HG03108 (cell line): Measurements from ENCODE around the gene NFAT5.
A peak's percentile ranks its signal among the peaks of the same experiment; 100 is the strongest.
"Not testable (repeated sequence)": the region's sequence is repeated elsewhere in the genome, so short reads cannot be mapped to it uniquely, and the experiment has no call there.

Experiments
- ATAC-seq: cut with Tn5 transposase; IDR thresholded peaks from one replicate; pipeline ENCODE4 v1.9.1; 2021; ENCODE audit warnings: moderate library complexity; ENCODE audit not compliant: unreplicated experiment

NFAT5 gene

DNA sequence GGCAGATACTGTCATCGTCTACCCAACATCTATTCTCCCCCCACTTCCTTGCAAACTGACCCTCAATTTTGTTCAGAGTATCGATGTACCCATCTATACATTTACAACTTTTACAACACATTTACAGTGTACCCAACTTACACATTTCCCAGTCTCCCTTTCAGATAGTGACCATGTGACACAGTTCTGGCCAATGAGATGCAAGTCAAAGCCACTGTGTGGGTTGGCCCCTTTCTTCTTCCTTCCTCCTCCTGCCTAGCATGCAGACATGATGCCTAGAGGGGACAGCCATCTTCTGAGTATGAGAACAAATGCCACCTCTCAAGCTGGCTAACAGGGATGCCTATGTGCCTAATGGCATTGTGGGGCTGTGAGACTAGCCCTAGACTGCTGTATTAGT is 11.3 kb upstream of the NFAT5 start:
- no peak for ATAC-seq

DNA sequence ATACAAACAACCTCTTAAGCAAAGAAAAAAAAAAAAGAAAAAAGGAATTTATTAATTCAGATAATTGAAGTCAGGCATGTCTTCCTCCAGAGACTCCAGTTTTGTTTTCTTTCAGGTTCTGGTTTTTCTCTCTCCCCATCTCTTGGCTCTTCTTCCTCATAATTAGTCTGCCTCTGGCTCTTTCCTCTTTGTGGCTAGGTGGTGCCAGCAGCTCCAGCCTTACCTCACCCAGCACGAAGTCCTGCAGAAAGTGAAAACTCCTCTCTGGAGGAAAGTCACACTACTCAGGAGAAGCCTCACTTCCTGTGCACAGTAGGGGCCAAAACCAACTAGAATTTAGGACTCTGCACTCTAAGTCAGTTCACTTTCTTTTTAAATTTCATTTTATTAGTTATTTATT is 10.3 kb upstream of the NFAT5 start:
- ATAC-seq: no peak

DNA sequence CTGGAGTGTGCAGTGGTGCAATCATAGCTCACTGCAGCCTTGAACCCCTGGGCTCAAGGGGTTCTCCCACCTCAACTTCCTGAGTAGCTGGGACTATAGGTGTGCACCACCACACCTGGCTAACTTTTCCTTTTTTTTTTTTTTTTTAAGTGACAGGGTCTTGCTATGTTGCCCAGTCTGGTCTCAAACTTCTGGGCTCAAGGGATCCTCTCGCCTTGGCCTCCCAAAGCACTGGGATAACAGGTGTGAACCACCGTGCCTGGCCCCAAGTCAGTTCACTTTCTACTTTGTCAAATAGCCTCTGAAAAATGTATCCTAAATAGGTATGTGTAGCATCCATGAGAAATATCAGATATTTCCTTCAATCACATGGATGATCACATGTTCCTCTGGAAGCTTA is 9.9 kb upstream of the NFAT5 start:
- ATAC-seq: no peak

DNA sequence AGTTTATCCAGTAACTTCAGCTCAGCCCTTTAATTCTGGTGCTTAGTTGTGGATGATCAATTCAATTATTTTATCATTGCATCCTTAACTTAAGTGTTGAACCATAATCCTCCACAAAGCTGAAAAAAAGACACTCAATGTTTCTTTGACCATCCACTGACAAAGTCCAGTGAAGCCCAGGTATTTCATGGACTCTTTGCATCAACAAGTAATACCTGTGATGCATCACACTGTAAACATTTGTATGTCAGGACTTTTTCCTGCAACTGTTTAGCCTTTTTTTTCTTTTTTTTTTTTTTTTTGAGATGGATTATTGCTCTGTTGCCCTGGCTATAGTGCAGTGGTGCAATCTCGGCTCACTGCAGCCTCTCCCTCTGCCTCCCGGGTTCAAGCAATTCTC is 6.6 kb upstream of the NFAT5 start:
- no peak for ATAC-seq

DNA sequence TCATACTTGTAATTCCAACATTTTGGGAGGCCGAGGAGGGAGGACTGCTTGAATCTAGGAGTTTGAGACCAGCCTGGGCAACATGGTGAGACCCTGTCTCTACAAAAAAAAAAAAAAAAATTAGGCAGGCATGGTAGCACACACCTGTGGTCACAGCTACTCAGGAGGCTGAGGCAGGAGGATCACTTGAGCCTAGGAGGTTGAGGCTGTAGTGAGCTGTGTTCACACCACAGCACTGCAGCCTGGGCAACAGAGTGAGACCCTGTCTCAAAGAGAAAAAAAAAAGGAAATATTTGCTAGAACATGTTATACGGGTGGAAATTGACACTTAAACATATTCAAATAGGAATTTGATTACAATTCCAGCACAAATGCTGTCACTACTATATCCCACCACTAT is 4.4 kb upstream of the NFAT5 start:
- ATAC-seq: not testable (repeated sequence)

DNA sequence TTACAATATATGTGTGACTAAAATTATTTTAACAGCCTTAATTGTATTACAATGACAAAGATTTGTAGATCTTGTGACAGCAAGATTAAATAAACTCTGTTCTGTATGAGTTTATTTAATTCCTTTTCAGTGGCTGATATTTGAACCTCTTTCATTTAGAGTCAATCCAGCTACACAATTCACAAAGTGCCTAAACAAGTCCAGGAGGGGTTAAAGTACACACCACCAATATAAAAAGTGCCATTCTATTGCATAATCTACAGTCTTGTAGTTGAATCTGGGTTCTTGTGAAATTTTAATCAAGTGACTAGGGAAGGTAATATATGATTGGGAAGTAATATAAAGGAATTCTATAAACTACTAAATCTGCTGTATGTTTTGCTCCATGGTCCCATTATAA is 3.9 kb upstream of the NFAT5 start:
- ATAC-seq: no peak

DNA sequence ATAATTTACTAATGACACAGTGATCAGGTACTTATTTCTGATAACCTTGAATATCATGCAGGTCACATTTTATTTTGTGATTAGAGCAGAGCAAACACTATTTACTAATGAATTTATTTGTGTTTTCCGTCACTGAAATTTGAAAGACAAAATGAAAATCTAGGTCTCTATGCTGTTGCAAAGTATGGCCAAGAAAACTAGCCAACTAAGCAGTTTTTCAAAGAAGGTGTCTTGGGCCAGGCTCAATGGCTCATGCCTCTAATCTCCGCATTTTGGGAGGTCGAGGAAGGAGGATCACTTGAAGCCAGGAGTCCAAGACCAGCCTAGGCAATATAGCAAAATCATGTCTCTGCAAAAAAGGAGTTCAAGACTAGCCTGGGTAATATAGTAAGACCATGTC is 3.0 kb upstream of the NFAT5 start:
- no peak for ATAC-seq

DNA sequence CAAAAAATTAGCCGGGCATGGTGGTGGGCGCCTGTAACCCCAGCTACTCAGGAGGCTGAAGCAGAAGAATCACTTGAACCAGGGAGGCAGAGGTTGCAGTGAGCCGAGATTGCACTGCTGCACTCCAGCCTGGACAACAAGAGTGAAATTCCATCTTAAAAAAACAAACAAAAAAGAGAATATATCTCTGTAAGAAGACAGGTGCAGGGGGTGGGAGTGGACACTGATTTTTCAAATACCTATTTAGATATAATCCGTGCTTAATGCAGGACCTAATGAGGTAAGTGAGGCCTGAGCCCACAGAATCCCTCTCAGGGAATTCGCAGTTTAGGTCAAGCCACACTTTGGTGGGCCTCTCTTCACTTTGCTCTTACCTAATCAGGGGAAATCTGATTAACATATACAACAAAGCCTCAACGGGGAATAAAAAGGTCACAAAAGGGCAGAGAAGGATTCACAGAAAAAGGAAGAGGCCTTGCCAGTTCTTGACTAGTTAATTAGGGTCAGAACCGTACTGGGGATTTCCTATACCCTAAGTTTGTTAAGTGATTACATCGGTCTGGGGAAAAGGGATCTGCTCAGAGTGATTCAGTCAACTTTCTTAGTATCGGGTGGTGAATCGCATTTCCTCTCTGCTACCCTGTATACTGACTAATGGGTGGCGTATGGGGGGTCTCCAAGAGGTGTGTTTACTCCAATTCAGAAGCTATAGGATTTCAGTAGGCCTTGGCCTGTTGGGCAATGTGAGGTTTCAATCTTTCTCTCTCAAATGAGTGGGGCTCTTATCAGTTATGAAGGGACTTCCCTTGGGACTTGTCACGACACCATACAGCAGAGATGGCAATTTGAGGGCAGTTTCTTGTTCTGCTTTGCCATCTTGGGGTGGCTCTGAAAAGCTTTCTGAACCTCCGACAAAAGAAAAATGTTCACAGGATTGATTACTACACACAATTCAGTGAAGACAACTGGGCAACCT is 1.9 kb upstream of the NFAT5 start:
- peak; percentile 44 for ATAC-seq

DNA sequence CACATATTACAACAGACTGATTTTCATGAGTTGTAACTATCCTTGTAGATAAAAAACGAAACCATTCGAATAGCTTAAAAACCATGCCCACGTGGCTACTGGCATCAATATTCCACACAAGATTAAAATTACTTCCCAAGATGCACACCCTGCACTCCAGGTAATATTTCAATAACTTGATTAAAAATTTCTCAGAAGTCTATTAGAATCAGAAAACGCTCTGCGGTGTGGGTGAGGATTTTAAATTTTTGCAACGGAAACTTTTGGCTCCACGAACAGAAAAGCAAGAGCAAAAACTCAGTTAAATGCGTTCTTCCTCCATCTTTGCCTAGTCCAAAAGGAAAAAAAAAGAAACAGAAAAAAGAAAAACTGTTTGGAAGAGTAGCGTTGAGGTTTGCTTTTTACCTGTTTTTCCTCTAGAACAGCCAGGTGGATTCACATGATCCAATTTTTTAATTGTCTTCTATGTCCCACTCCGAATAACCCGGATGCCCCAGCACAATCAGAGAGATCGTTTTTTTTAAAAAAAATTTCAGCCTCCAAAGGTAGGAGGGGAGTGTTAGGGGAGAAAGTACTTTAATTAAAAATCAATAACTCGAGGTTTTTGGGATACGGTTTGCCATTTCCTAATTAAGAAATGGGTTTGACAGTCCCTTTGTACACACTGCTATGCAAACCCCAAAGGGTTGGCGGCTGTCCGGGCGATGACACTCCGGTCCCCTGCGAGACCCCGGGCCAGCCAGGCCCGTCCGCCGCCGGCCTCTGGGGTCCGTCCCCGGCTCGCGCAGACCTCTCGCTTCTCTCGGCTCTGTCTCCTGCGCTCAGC is 708 bp upstream of the NFAT5 start:
- ATAC-seq: peak; percentile 9

DNA sequence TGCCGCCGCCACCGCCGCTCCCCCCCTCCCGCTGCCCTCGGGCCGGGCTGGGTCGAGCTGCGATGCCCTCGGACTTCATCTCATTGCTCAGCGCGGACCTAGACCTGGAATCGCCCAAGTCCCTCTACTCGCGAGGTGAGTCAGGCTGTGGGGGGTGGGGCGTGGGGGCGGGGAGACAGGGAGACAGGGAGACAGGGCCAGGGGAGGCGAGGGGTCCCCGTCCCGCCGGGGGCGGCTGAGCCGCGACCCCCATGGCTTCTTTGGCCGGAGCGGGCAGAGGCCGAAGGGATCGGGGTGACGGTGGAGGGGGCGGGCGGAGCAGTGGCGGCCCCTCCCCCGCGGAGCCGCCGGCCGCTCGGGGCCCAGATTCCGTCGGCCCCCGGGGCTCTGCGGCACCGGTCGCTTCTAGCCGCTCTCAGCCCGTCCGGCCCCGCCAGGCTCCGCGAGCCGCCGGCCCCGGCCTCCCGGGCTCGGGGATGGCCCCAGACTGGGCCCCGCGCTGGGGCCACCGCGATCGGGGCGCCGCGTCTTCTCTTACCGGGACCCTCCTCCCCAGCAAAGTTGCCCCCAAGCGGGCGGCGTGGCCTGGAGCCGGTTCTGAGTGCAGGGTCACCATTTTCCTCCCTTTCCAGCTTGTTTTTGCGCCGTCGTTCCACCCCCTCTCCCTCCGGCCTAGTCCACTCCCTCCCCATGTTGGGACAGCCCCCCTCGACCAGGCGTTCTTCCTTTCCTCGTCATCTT is 644 bp downstream of the NFAT5 start:
- ATAC-seq: peak; percentile 7

DNA sequence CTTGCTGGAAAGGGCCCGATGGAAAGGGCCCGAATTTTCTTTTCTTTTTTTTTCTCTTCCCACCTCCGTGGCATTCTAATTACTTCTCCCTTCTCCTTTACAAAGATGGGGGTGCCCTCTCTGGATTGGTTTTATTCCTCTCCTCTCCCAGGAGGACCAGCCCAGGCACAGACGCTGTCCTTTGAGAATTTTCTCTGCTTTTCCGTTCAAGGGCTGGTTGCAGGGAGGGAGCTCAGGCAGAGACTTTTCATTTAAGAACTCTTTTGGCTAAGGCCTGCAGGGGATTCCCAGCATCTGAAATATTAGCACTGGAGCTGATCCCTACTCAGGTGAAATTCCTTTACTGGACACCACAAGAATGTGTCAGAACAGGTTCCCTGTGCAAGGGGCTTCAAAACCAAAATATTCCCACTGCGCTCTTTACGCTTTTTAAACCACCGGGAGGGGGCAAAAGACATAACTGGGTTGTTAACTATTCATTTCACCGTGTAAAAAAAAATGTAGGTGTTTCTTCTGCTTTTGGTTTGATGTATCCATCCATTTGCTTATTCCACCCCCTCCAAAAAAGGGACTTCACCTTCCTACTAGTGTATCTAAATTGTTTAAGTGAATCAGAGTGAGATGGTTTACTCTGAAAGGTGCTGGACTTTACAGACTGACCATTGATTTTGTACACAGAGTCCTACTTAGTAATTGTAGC is 1.4 kb downstream of the NFAT5 start:
- ATAC-seq: no peak

DNA sequence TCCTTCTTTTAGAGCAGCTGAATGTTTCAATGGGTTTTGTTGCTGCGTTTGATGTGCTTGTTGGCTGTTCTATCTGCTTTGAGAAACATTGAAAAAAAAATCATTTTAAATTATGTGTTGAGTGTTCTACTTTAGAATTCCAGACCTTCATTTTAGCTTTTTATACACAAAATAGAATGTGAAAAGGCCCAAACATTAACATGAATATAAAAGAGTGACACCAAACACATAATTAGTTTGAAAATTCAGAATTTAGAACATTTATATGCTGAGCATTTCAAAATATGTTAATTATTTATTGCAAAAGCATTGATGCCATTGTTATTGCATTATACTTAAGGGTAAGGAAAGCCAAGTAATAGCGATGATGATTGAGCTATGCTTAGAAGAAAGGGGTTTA is 2.9 kb downstream of the NFAT5 start:
- ATAC-seq: no peak

DNA sequence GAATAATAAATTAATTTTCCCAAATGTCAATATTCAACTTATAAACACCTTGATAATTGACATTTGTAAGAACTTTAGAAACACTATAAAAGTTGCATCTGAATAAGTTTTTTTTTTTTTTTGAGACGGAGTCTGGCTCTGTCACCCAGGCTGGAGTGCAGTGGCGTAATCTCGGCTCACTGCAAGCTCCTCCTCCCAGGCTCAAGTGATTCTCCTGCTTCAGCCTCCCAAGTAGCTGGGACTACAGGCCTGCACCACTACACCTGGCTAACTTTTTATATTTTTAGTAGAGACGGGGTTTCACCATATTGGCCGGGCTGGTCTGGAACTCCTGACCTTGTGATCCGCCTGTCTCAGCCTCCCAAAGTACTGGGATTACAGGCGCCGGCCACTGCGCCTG is 13.0 kb downstream of the NFAT5 start:
- not testable (repeated sequence) for ATAC-seq

DNA sequence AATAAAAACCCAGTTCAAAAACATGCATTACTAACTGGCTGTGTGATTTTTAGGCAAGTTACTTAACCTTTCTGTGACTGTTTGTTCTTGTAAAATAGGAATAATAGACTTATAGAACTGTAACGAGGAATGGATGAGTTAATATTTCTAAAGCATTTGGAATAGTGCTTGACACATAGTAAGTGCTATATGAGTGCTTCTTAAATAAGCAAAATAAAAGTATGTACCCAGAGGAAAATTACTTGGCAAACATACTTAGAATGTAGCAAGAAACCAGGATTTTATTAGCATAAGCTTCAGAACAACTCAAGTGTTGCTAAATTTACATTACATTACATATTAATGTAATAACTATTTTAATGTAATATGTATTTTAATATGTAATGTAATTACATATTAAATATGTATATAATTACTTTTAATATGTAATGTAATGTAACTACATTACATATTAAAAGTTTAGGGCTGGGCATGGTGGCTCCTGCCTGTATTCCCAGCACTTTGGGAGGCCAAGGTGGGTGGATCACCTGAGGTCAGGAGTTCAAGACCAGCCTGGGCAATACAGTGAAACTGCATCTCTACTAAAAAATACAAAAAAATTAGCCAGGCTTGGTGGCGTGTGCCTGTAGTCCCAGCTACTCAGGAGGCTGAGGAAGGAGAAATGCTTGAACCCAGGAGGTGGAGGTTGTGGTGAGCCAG is 14.2 kb downstream of the NFAT5 start:
- no peak for ATAC-seq

DNA sequence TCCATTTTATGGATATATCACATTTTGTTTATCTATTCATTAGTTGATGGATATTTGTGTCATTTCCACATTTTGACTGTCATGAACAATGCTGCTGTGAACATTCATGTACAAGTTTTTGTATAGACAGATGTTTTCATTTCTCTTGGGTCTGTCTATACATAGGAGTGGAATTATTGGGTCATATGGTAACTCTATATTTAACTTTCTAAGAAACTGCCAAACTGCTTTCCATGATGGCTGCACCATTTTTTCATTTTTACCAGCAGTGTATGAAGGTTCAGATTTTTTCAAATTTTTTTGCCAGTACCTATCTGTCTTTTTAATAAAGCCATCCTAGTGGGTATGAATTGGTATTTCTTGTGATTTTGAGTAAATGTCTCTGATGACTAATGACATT is 15.5 kb downstream of the NFAT5 start:
- ATAC-seq: no peak

DNA sequence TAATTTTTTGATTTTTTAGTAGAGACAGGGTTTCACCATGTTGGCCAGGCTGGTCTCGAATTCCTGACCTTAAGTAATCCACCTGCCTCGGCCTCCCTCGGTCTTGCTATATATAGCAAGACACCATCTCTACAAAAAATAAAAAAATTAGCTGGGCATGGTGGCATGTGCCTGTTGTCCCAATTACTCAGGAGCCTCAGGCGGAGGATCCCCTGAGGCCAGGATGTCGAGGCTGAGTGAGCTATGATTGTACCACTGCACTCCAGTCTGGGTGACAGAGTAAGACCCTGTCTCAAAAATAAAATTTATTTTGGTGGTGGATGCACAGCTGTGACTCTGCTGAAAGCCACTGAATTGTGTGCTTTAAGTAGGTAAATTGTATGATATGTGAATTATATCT is 18.7 kb downstream of the NFAT5 start:
- not testable (repeated sequence) for ATAC-seq

DNA sequence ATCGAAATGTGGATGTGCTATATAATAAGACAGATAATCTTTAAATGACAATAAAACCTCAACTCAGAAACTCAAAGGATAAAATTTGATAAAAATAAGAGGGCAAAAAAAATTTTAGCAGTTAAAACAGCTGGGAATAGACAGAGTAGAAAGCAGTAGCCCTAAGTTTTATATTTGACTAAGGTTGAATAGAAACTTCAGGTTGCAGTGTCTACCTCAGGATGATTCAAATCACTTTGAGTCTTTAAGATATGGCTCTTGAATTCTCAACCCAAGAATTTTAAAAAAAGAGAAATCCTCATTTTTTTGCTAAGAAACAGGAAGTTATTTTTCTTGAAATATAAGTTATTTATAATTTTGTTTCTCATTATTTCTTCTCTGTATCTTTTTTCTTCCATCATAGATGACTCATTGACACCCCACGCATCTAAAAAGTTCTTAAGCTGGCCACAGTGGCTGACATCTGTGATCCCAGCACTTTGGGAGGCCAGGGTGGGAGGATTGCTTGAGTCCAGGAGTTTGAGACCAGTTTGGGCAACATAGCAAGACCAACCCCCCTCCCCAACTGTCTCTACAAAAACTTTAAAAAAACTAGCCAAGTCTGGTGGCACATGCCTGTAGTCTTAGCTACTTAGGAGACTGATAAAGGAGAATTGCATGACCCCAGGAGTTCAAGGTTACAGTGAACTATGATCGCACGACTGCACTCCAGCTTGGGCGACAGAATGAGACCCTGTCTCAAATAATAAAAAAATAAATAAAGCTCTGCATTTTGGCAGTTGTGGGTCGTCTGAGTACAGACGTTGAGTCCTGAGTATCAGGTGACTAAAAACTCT is 23.9 kb downstream of the NFAT5 start:
- ATAC-seq: no peak

DNA sequence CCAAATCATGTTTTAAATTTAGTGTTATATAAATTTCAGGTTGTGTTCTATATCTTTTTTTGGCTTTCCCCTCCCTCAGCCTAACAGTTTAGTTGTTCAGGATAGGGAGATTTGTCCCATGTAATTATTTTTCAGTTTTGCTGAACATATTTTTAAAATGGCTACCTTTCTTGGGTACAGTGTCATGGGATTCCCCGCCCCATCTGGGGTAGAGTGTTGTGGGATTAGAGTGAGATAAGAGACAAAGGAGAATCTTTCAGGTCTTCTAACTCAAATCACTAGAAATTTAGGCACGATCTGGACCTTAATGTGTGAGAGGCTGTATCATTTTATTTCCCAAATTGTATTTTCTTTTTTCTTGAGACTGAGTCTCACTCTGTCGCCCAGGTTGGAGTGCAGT is 24.8 kb downstream of the NFAT5 start:
- ATAC-seq: no peak

DNA sequence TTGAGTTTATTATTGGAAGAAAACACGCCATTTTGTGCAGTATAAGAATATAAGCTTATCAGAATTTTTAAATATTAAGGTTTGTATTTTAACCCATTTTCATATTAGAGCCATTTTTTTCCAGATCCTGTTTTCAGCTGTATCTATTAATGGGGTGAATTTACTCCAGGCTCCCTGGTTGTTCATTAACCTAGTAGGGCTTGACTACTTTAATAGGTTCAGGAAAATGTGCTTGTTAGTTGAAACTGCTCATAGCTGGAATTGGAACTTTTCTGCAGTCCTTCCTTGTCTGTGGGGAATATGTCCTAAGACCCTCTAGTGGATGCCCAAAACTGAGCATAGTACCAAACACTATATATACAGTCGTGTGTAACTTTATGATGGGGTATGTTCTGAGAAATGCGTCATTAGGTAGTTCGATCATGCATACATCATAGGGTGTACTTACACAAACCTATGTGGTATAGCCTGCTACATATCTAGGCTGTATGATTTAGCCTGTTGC is 28.0 kb downstream of the NFAT5 start:
- ATAC-seq: no peak
